ENCODE results near the gene GPER1. TPM values are rescaled to one million over a fixed set of nuclear protein-coding genes. Genes with fewer than 3 reads are reported as not detected.

GPER1 gene
- total and polyA plus RNA-seq, 8 donors: 0.20 to 3.5 (median 1.0) TPM

- 86% methylated on average over 28 of the region's 28 CpGs for WGBS, 2 donors
- no peak for FAIRE-seq
- no peak overlapping the region for H3K27ac ChIP-seq
Measured at GRCh38 chr7:1121886-1122831, 34.2 kb downstream of the GPER1 start.

GRCh38 chr7:1122832-1123501 is 35.1 kb downstream of the GPER1 start:
- DNase-seq (peak in 2 of 6 donors; percentile 52 to 60), ATAC-seq (no peak), FAIRE-seq (no peak)
- H3K4me1 ChIP-seq: no peaks in the 10 kb centered on the region
- H3K27ac ChIP-seq: no peak overlapping the region
- H3K4me3 ChIP-seq: no peak overlapping the region
- H3K9me3 ChIP-seq: no peaks in the 10 kb centered on the region
- no peaks in the 10 kb centered on the region for H3K36me3 ChIP-seq
- intact Hi-C loops (cut with DNase I): no loop called here
- 88 to 89% methylated on average over 31 of the region's 31 CpGs for WGBS, 2 donors
- TF ChIP-seq CTCF (IDR thresholded peaks at IDR 0.05): no peak
- H3K27me3 ChIP-seq: no peaks in the 10 kb centered on the region

More at GRCh38 chr7:1121886-1122831, 34.2 kb downstream of the GPER1 start:
- no peak for TF ChIP-seq CTCF (IDR thresholded peaks at IDR 0.05)
- intact Hi-C loops (cut with DNase I): no loop called here
- H3K36me3 ChIP-seq: no peaks in the 10 kb centered on the region
- H3K9me3 ChIP-seq: no peaks in the 10 kb centered on the region
- H3K27me3 ChIP-seq: no peaks in the 10 kb centered on the region
- no peaks in the 10 kb centered on the region for H3K4me1 ChIP-seq
- ATAC-seq (no peak), DNase-seq (peak in 2 of 6 donors; percentile 47 to 51)
- no peak overlapping the region for H3K4me3 ChIP-seq

GRCh38 chr7:1123715-1124114 is 35.8 kb downstream of the GPER1 start:
- H3K27ac ChIP-seq: peak overlapping the region in 1 of 4 donors; percentile 33
- no peaks in the 10 kb centered on the region for H3K9me3 ChIP-seq
- no peaks in the 10 kb centered on the region for H3K4me1 ChIP-seq
- FAIRE-seq (no peak), DNase-seq (peak in 4 of 6 donors; percentile 34 to 69 (median 47)), ATAC-seq (peak; percentile 35 to 80 (median 77))
- H3K36me3 ChIP-seq: no peaks in the 10 kb centered on the region
- WGBS, 2 donors: 69 to 80% methylated on average over 17 of the region's 17 CpGs
- TF ChIP-seq CTCF (IDR thresholded peaks at IDR 0.05): peak in 1 of 4 donors; percentile 27
- intact Hi-C loops (cut with DNase I): no loop called here
- H3K4me3 ChIP-seq: no peak overlapping the region
- H3K27me3 ChIP-seq: no peaks in the 10 kb centered on the region

GRCh38 chr7:1124164-1124563 is 36.3 kb downstream of the GPER1 start:
- no peaks in the 10 kb centered on the region for H3K27me3 ChIP-seq
- FAIRE-seq (no peak), ATAC-seq (peak in 1 of 4 donors; percentile 20), DNase-seq (peak in 2 of 6 donors; percentile 32 to 38)
- H3K4me3 ChIP-seq: no peak overlapping the region
- H3K9me3 ChIP-seq: no peaks in the 10 kb centered on the region
- H3K36me3 ChIP-seq: no peaks in the 10 kb centered on the region
- intact Hi-C loops (cut with DNase I): no loop called here
- 87 to 89% methylated on average over 11 of the region's 11 CpGs for WGBS, 2 donors
- H3K4me1 ChIP-seq: no peaks in the 10 kb centered on the region
- no peak for TF ChIP-seq CTCF (IDR thresholded peaks at IDR 0.05)
- H3K27ac ChIP-seq: peak overlapping the region in 1 of 4 donors; percentile 33

Data from pancreas (tissue), 10 donors.